HG03108 (cell line): ENCODE measurements around the gene UBALD2.
"Not testable (repeated sequence)": the region's sequence is repeated elsewhere in the genome, so short reads cannot be mapped to it uniquely, and the experiment has no call there.

ENCODE experiments used
- ATAC-seq: cut with Tn5 transposase; IDR thresholded peaks from one replicate; pipeline ENCODE4 v1.9.1; 2021; ENCODE audit warnings: moderate library complexity; ENCODE audit not compliant: unreplicated experiment

Gene UBALD2

DNA sequence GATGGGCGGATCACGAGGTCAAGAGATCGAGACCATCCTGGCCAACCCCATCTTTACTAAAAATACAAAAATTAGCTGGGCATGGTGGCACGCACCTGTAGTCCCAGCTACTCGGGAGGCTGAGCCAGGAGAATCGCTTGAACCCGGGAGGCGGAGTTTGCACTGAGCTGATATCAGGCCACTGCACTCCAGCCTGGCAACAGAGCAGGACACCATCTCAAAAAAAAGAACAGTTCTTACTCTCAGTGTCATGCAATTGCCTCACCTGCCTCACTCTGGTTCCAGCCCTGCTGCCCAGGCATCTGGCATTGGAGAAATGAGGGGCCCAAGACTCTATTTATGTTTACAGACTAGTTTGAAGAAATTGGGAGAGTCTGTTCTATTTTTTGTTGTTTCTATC, 20.4 kb upstream of the UBALD2 start:
- not testable (repeated sequence) for ATAC-seq

DNA sequence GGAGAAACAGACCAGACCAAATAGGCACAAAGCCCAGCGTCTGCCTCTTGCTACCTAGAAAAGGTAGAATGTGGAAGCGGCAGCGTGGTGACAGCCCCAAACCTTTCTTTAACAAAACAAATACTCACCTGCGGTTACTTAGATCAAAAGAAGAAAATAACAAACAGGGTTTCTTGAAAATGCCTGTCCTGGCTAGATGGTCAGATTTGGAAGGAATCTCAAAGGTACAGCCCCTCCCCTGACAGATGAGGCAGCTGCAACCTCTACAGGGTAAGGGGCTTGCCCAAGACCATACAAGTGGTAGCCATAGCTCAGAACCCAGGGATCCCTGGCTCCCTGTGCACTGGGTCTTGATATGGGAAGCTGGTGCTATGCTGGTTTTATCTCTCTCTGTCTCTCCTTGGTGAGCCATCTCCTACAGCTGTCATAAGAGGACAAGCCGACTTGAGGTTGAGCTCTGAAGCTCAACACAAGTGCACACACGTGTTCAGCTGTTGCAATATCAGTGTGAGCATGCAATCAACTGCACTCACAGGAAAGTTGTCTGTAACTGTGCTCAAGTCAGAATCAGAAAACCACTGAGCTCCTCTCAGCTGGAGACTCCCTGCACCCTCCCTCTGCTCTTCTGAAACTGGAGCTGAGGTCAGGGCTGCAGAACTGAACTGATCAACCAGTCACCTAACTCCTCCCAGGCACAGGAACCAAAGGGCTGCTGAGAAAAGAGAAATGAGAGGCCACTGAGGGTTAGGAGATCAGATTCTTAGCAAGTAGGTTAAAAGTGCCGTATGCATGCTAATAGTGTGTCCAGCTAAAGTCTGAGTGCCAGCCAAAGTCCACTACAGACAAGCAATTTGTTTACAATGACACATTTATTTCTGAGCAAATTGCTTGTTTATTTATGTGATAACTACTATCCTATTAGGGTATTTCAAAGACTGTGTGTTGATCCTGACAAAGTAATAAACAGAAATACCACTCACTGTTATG, 18.8 kb upstream of the UBALD2 start:
- ATAC-seq: peak; percentile 95

GRCh38 chr17:76247304-76247703, 17.8 kb upstream of the UBALD2 start:
- no peak for ATAC-seq

GRCh38 chr17:76248013-76248782, 16.9 kb upstream of the UBALD2 start:
- no peak for ATAC-seq

GRCh38 chr17:76250141-76250540, 15.0 kb upstream of the UBALD2 start:
- ATAC-seq: no peak

- ATAC-seq: no peak
These were observed 13.6 kb upstream of the UBALD2 start for GRCh38 chr17:76251478-76252039.

- peak; percentile 75 for ATAC-seq
These were observed 12.9 kb upstream of the UBALD2 start for GRCh38 chr17:76252040-76252954.

DNA sequence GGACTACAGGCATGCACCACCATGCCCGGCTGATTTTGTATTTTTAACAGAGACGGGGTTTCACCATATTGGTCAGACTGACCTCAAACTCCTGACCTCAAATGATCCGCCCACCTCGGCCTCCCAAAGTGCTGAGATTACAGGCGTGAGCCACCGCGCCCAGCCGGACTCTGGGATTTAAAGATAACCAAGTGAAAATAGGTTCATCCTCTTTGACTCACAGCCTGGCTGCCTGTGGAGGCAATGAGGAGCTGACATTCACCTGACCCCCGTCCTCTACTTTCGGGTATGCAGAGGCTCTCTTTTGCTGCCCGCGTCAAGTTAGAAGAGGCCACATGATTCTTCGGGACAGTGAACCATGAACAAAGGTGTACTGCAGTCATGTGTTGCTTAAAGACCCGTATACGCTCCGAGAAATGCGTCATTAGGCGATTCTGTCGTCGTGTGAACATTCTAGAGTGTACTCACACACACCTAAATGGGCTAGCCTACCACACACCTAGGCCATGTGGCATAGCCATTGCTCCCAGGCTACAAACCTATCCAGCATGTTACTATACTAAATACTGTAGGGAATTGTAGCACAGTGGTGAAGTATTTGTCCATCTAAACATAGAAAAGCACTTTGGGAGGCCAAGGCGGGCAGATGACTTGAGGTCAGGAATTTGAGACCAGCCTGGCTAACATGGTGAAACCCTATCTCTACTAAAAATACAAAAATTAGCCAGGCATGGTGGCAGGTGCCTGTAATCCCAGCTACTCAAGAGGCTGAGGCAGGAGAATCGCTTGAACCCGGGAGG, 12.0 kb upstream of the UBALD2 start:
- ATAC-seq: not testable (repeated sequence)

- no peak for ATAC-seq
These were observed 11.3 kb upstream of the UBALD2 start for GRCh38 chr17:76253841-76254240.

DNA sequence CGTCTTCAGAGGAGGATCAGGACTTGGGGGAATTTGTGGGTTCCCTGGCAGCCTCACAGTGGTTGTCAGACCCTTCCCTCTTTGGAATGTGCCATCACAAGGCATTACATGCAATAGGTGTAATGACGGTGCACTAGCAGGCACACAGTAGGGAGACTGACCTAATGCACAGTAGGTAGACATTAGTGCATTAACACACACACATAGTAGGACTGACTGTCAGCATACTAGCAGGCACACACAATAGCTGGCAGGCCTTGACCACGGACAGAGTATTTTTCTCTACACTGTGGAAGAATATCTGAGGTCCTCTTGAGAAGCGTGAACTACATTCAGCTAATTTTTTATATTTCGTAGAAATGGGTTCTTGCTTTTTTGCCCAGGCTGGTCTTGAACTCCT, 10.9 kb upstream of the UBALD2 start:
- ATAC-seq: no peak

- ATAC-seq: no peak
These were observed 9.2 kb upstream of the UBALD2 start for GRCh38 chr17:76255801-76256429.

DNA sequence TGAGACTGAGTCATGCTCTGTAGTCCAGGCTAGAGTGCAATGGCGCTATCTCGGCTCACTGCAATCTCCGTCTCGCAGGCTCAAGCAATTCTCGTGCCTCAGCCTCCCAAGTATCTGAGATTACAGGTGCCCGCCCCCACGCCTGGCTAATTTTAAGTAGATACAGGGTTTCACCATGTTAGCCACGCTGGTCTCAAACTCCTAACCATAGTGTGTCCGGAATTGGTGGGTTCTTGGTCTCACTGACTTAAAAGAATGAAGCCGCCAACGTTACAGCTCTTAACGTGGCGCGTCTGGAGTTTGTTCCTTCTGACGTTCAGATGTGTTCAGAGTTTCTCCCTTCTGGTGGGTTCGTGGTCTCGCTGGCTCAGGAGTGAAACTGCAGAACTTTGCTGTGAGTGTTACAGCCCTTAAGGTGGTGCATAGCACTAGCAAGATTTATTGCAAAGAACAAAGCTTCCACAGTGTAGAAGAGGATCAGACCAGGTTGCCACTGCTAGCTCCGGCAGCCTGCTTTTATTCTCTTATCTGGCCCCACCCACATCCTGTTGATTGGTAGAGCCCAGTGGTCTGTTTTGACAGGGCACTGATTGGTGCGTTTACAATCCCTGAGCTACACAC, 8.6 kb upstream of the UBALD2 start:
- ATAC-seq: not testable (repeated sequence)

DNA sequence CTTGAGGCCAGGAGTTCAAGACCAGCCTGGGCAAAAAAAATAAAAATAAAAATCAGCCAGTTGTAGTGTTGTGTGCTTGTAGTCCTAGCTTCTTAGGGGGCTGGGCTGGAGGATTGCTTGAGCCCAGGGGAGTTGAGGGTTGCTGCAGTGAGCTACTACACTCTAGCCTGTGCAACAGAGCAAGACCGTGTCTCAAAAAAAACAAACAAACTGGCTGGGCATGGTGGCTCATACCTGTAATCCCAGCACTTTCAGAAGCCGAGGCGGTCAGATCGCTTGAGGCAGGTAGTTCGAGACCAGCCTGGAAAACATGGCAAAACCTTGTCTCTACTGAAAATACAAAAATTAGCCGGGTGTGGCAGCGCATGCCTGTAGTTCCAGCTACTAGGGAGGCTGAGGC, 4.9 kb upstream of the UBALD2 start:
- no peak for ATAC-seq

DNA sequence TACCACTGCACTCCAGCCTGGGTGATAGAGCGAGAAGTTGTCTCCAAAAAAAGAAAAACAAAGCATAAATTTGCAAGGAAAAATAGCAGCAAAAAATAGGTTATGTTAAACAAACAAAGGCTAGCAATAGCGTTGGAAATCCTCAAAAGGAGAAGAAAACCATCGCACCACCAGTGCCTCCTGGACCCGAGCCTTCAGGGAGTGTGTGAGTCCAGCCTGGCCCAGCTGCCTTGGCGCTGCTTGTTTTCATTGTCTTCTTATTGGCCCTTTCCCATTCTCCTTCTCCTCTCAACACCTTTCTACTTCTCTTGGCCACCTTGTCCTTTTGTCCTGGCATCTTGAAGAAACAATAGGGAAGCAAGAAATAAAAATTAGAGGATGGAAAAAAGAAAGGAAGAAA, 4.5 kb upstream of the UBALD2 start:
- no peak for ATAC-seq

- ATAC-seq: no peak
These were observed 3.5 kb upstream of the UBALD2 start for GRCh38 chr17:76261421-76262215.

DNA sequence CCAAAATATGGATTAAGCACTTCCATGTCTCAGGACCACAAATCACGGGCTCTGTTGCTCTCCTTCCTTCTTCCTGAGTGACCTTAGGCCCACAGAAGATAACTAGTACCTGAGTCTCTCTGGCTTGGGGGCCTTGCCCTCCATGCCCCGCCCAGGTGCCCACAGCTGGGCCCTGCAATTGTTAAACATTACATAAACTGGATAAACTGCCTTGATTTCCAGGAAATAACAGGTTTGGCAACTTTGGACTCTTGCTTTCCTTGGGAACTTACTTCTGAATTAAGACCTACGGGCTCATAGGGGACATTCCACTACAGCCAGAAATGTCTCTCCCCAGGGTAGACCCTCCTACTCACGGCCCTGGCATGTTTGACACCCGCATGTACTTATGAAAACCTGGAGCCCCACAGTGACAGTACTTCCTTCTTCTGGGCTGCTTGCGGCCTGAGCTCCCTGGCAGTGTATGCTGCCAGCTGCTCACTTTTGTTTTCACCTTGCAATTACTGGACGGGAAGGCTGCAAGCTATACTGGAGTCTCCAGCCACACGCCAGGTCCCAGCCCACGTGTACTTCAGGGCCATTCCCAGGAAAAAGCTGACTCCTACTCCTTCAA, 2.3 kb upstream of the UBALD2 start:
- peak; percentile 15 for ATAC-seq

DNA sequence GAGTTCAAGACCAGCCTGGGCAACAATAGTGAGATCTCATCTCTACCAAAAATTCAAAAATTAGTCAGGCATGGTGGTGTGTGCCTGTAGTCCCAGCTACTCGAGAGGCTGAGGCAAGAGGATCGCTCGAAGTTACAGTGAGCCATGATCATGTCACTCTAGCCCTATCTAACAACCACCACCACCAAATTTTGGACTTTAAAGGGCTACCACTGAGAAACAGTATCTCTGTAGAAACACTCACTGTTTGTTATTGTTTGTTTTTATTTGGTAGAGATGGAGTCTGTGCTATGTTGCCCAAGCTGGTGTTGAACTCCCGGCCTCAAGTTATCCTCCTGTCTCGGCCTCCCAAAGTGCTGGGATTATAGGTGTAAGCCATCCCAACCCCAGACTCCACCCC, 1.3 kb upstream of the UBALD2 start:
- no peak for ATAC-seq

DNA sequence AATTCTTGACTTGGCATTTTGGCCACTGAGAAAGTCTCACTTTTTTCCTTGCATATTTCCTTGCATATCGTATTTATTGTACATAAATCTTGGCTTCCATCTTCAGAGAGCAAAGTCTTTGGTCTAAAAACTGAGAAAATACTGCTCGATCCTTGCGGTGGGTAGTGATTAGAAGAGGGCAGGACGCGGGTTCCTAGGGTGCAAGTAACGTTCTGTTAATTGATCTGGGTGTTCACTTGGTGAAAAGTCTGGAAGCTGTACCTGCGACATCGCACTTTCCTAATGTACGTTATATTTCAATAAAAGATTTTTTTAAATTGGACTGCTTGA, 758 bp upstream of the UBALD2 start:
- ATAC-seq: no peak
